SH-SY5Y (cell line): ENCODE data around the gene LRRC17.

Experiments used
- GATA2 ChIP-seq: IDR thresholded peaks from 2 replicates; pipeline ENCODE4 v1.6.1; 2011; ENCODE audit warnings: mild to moderate bottlenecking, low read depth, low read length
- GATA3 ChIP-seq: IDR thresholded peaks from 2 replicates; pipeline ENCODE4 v1.6.1; 2011; ENCODE audit warnings: low read depth, mild to moderate bottlenecking, low read length, moderate library complexity

- TF ChIP-seq GATA3 (no peak), GATA2 (no peak)
Observed at GRCh38 chr7:102890971-102891692, 21.7 kb upstream of the LRRC17 start.
